HEK293 (cell line): ENCODE measurements around the gene RDM1.
A peak's percentile ranks its signal among the peaks of the same experiment; 100 is the strongest.

Experiments
- CTCF ChIA-PET: fragments of 350-600 bp; formaldehyde crosslinking; extraction: SDS; loops from one replicate; lab custom pipeline; 2021; ENCODE audit warnings: antibody characterized with exemption; lab: Yijun Ruan, JAX
- POLR2A ChIA-PET: fragments of 300-600 bp; formaldehyde crosslinking; extraction: SDS; loops from one replicate; lab custom pipeline; 2020; ENCODE audit warnings: antibody characterized with exemption, inconsistent platforms; lab: Yijun Ruan, JAX
- H3K27ac ChIP-seq: fragments of 200-500 bp; sonication (Bioruptor generic); 2 replicates; pipeline ENCODE4 v1.5.1; 2014; ENCODE audit warnings: low read depth, low read length, control low read depth, inconsistent platforms; ENCODE audit errors: extremely low read depth
- H3K36me3 ChIP-seq, 2 experiments: fragments of 200-500 bp in 1 of 2; sonication (Bioruptor generic) in 1 of 2; 1 replicate in 1 of 2; 2 replicates in 1 of 2; pipeline ENCODE4 v1.5.1; 2014 to 2017; ENCODE audit warnings: inconsistent platforms in 2 of 2, low read length in 2 of 2; ENCODE audit not compliant: control insufficient read depth in 2 of 2, insufficient read depth in 1 of 2
- H3K4me1 ChIP-seq: fragments of 200-500 bp; sonication (Bioruptor generic); 2 replicates; pipeline ENCODE4 v1.5.1; 2014; ENCODE audit warnings: mild to moderate bottlenecking, low read length, inconsistent platforms; ENCODE audit not compliant: control insufficient read depth, insufficient read depth
- H3K4me3 ChIP-seq: 2 replicates; pipeline ENCODE4 v1.5.1; 2011; ENCODE audit warnings: low read depth, mild to moderate bottlenecking, control low read depth, low read length, moderate library complexity
- H3K9me3 ChIP-seq: fragments of 200-500 bp; sonication (Bioruptor generic); 2 replicates; pipeline ENCODE4 v1.5.1; 2014; ENCODE audit warnings: low read depth, low read length, inconsistent platforms; ENCODE audit not compliant: control insufficient read depth, insufficient read depth
- GLIS1 ChIP-seq: fragments of 450-650 bp; formaldehyde crosslinking; IDR thresholded peaks from 2 replicates; pipeline ENCODE4 v1.5.1; 2016; ENCODE audit warnings: missing biosample characterization, missing genetic modification characterization
- SCRT2 ChIP-seq: fragments of 450-650 bp; formaldehyde crosslinking; IDR thresholded peaks from 2 replicates; pipeline ENCODE4 v1.5.1; 2016; ENCODE audit warnings: missing biosample characterization, missing genetic modification characterization
- ZBTB7A ChIP-seq: fragments of 450-650 bp; formaldehyde crosslinking; IDR thresholded peaks from 2 replicates; pipeline ENCODE4 v1.5.1; 2016; ENCODE audit warnings: low read depth, missing biosample characterization, missing genetic modification characterization
- ZIC2 ChIP-seq: fragments of 450-650 bp; formaldehyde crosslinking; IDR thresholded peaks from 2 replicates; pipeline ENCODE4 v1.5.1; 2016; ENCODE audit warnings: missing biosample characterization, missing genetic modification characterization
- ZNF16 ChIP-seq: fragments of 450-650 bp; formaldehyde crosslinking; IDR thresholded peaks from 2 replicates; pipeline ENCODE4 v1.5.1; 2016; ENCODE audit warnings: low read depth, missing biosample characterization, missing genetic modification characterization
- ZNF266 ChIP-seq: fragments of 450-650 bp; formaldehyde crosslinking; IDR thresholded peaks from 2 replicates; pipeline ENCODE4 v1.5.1; 2016; ENCODE audit warnings: missing biosample characterization, missing genetic modification characterization, low read depth
- ZNF350 ChIP-seq: fragments of 450-650 bp; formaldehyde crosslinking; IDR thresholded peaks from 2 replicates; pipeline ENCODE4 v1.5.0; 2017; ENCODE audit warnings: missing biosample characterization, mild to moderate bottlenecking, missing genetic modification characterization
- ZNF394 ChIP-seq: fragments of 450-650 bp; formaldehyde crosslinking; IDR thresholded peaks from 2 replicates; pipeline ENCODE4 v1.5.1; 2016; ENCODE audit warnings: missing biosample characterization, missing genetic modification characterization, mild to moderate bottlenecking, moderate library complexity, borderline replicate concordance
- ZNF416 ChIP-seq: fragments of 450-650 bp; formaldehyde crosslinking; IDR thresholded peaks from 2 replicates; pipeline ENCODE4 v1.5.1; 2016; ENCODE audit warnings: missing biosample characterization, missing genetic modification characterization
- ZNF670 ChIP-seq: fragments of 450-650 bp; formaldehyde crosslinking; IDR thresholded peaks from 2 replicates; pipeline ENCODE4 v1.5.1; 2016; ENCODE audit warnings: missing biosample characterization, missing genetic modification characterization, low read depth
- ZNF837 ChIP-seq: fragments of 450-650 bp; formaldehyde crosslinking; IDR thresholded peaks from 2 replicates; pipeline ENCODE4 v1.5.1; 2016; ENCODE audit warnings: missing biosample characterization, missing genetic modification characterization
- TF ChIP-seq, protein P1 (sequence below): fragments of 450-650 bp; formaldehyde crosslinking; IDR thresholded peaks from 2 replicates; pipeline ENCODE4 v1.5.1; 2016; ENCODE audit warnings: missing biosample characterization, missing genetic modification characterization
- TF ChIP-seq, protein P2 (sequence below): fragments of 450-650 bp; formaldehyde crosslinking; IDR thresholded peaks from 2 replicates; pipeline ENCODE4 v1.5.1; 2016; ENCODE audit warnings: missing biosample characterization, missing genetic modification characterization, low read depth

RDM1 gene

DNA sequence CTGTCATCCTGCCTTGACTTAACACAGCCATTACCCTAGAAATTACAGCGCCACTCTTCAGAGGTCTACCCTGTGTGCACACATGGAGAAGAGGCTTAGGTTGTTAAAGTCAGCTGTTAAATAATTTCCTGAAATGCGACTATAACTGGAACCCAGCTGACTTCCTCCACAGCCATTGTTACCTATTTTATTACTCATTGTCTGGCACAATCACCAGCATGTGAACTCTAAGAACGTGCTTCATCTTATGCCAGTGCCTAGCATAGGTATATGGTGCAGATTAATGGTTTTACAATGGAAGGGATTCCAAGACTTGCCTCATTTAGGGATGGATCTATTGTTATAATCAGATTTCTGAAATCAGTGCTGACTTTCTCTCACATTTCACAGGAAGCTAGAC lies 11.9 kb downstream of the RDM1 start (continued):
- no peak for TF ChIP-seq ZBTB7A
- TF ChIP-seq, protein P1, sequence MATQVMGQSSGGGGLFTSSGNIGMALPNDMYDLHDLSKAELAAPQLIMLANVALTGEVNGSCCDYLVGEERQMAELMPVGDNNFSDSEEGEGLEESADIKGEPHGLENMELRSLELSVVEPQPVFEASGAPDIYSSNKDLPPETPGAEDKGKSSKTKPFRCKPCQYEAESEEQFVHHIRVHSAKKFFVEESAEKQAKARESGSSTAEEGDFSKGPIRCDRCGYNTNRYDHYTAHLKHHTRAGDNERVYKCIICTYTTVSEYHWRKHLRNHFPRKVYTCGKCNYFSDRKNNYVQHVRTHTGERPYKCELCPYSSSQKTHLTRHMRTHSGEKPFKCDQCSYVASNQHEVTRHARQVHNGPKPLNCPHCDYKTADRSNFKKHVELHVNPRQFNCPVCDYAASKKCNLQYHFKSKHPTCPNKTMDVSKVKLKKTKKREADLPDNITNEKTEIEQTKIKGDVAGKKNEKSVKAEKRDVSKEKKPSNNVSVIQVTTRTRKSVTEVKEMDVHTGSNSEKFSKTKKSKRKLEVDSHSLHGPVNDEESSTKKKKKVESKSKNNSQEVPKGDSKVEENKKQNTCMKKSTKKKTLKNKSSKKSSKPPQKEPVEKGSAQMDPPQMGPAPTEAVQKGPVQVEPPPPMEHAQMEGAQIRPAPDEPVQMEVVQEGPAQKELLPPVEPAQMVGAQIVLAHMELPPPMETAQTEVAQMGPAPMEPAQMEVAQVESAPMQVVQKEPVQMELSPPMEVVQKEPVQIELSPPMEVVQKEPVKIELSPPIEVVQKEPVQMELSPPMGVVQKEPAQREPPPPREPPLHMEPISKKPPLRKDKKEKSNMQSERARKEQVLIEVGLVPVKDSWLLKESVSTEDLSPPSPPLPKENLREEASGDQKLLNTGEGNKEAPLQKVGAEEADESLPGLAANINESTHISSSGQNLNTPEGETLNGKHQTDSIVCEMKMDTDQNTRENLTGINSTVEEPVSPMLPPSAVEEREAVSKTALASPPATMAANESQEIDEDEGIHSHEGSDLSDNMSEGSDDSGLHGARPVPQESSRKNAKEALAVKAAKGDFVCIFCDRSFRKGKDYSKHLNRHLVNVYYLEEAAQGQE (tag by site-specific recombination): no peak
- TF ChIP-seq, all 188 proteins: peak for 0

DNA sequence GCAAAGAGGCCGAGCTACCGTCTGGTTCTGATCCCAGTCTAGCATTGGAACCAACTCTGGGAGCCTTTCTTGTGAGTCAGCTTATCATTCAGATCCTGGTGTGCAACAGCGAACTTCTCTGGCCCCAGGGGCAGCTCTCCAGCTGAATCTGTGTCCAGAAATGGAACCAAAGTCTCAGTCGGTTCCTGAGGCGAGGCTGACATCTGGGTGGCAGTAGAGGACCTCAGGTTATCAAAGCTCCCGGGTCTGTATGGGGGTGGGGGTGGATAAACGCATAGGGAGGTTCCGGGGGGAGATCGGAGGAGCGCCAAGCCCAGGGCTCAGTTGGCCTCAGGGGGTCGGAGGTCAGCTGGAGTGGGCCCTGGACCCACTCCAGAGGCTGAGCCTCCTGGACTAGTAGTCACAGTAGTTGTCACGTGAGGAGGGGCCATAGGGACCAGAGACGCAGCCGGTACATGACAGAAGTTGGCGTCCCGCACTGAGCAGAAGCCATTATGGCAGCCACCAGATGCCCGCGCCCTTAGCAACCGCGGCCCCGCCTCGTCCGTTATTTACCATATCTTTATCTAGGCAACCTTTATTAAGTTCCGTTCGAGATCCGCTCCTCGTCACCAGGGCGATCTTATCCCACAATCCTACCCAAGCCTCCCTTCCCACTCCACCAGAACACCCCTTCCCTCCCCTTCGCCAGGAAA lies 12.9 kb downstream of the RDM1 start:
- Histone ChIP-seq H3K36me3 (peaks cover 9 to 49% of the 10 kb centered on the region in 2 experiments; a peak in 2 of 3 replicates), H3K9me3 (no peaks in the 10 kb centered on the region), H3K4me1 (no peaks in the 10 kb centered on the region), H3K27ac (no peak overlapping the region), H3K4me3 (no peak overlapping the region)
- CTCF ChIA-PET: no interaction called here
- POLR2A ChIA-PET: no interaction called here
- TF ChIP-seq ZNF350: no peak
- no peak for TF ChIP-seq ZNF266 (tag by site-specific recombination)

DNA sequence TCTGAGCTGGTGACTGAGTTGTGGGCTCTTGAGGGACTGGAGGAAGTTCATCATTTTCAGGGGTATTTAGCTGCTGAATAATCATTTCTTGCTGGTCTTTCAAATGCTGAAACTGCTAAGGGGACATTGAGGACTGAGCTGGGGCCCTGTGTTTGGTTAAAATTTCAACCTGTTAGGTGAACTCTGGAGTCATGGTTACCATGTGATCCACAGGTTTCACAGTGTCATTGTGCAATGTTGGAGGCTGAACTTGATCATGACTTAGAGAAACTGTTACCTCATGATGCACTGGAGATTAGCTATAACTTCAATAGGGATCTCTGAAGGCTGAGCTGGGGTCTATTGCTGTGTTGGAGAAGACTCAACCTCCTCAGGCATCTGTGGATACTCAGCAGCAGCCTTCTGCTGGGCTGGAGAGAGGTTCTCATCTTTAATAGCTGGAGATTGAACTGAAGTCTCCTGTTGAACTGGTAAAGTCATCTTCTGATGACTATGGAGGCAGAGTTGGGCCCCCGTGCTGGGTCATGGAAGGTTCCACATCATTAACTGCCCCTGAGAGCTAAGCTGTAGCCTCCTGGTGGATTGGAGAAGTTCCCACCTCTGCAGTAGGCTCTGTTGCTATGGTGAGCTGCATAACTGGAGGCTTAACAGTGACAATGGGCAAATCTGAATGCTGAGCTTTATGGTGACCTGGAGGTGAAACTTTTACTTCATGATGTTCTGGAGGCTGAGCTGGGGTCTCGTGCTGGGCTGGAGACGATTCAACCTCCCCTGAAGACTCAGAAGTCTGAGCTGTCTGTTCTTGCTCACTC lies 15.2 kb downstream of the RDM1 start:
- Histone ChIP-seq H3K9me3 (no peaks in the 10 kb centered on the region), H3K36me3 (peaks cover 0 to 30% of the 10 kb centered on the region in 2 experiments; a peak in 1 of 3 replicates), H3K4me3 (no peak overlapping the region), H3K4me1 (no peaks in the 10 kb centered on the region), H3K27ac (no peak overlapping the region)
- CTCF ChIA-PET: interaction anchor here (0.6 to 1.2 kb wide), 5 partner anchors 33 to 1079 kb away, joined by 3 to 4 read pairs (median 3); no protein-coding TSS in a partner anchor
- TF ChIP-seq, protein P2, sequence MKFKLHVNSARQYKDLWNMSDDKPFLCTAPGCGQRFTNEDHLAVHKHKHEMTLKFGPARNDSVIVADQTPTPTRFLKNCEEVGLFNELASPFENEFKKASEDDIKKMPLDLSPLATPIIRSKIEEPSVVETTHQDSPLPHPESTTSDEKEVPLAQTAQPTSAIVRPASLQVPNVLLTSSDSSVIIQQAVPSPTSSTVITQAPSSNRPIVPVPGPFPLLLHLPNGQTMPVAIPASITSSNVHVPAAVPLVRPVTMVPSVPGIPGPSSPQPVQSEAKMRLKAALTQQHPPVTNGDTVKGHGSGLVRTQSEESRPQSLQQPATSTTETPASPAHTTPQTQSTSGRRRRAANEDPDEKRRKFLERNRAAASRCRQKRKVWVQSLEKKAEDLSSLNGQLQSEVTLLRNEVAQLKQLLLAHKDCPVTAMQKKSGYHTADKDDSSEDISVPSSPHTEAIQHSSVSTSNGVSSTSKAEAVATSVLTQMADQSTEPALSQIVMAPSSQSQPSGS (tag by site-specific recombination): no peak
- TF ChIP-seq ZNF16 (tag by site-specific recombination) (no peak), ZNF350 (no peak), ZNF416 (tag by site-specific recombination) (no peak), ZNF670 (tag by site-specific recombination) (no peak), ZNF837 (tag by site-specific recombination) (no peak), GLIS1 (no peak), SCRT2 (0 out of 2 replicates have a peak, but pooled peaks have one; percentile 39)
- POLR2A ChIA-PET: interaction anchor here (1.0 kb wide), 1 partner anchor 16 kb away, joined by 4 read pairs; no protein-coding TSS in a partner anchor

DNA sequence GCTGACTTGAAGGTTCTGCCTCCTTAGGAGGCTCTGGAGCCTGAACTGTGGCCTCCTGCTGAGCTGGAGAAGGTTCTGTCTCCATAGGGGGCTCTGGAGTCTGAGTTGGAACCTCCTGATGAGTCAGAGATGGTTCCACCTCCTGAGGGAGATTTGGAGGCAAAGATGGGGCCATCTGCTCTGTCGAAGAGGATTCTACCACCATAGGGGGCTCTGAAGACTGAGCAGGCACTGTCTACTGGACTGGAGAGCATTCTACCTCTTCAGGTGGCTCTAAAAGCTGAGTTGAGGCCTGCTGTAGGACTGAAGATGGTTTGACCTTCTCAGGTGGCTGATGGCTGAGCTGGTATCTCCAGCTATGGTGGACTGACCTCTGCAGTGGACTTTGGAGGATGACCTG lies 16.2 kb downstream of the RDM1 start:
- POLR2A ChIA-PET: interaction anchor here (1.5 kb wide), 1 partner anchor 10 kb away, joined by 5 read pairs; no protein-coding TSS in a partner anchor
- no peaks in the 10 kb centered on the region for H3K9me3 ChIP-seq

More for the DNA sequence above, 16.2 kb downstream of the RDM1 start:
- Histone ChIP-seq H3K27ac (no peak overlapping the region), H3K4me1 (no peaks in the 10 kb centered on the region), H3K36me3 (peaks cover 0 to 25% of the 10 kb centered on the region in 2 experiments; a peak in 1 of 3 replicates), H3K4me3 (no peak overlapping the region)
- CTCF ChIA-PET: interaction anchor here (0.6 to 0.8 kb wide), 3 partner anchors 15 to 1080 kb away, joined by 3 read pairs; no protein-coding TSS in a partner anchor
- TF ChIP-seq ZIC2 (tag by site-specific recombination) (0 out of 2 replicates have a peak, but pooled peaks have one; percentile 5), GLIS1 (peak; percentile 64), ZNF394 (no peak)
